ENCODE results near the gene CCNI2.

Gene CCNI2, protein sequence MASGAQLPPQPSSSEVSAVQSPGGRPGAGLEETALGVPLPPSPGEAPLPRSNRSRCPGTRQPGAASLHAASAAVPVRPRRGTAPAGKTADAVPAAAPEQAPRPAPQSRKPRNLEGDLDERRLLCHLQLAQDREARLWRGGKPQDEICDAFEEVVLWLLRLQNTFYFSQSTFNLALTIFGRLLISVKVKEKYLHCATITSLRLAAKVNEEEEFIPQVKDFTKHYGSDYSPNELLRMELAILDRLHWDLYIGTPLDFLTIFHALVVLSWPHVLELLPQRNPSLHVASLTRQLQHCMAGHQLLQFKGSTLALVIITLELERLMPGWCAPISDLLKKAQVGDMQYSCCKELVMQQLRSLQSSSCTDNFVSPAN

DNA sequence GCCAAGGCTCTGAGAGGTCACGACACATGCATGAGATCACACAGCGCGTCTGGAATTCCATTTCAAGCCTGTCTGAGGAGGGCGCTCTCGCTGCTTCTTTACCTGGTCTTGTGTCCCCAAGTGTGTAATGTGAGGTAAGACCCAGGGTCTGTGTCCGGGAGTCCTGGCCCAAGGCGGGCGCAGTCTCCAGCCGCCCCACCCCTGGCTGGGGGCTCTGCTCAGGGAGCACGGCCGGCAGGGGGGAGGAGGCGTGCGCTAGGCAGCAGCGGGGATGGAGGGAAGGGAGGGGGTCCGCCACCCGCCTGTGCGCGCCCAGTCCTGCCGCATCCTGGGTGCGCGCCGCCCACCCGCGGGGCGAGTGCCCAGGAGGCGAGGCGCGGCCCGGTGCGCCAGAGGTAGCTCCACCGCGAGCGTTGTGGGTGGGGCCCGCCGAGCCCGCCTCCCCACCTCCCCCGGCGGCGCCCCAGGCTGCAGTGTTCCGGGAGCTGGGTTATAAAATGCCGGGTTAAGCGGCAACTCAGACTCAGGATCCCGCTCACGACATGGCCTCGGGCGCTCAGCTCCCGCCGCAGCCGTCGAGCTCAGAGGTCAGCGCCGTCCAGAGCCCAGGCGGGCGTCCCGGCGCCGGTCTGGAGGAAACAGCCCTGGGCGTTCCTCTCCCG, at the start of gene CCNI2:
Gene CCNI2 (plus strand): TSS at position 473 of the 662 bp plus-strand sequence. CDS start 70 bp downstream, at position 543.
- peak; percentile 16 for DNase-seq (ENCODE audit: low read depth)

DNA sequence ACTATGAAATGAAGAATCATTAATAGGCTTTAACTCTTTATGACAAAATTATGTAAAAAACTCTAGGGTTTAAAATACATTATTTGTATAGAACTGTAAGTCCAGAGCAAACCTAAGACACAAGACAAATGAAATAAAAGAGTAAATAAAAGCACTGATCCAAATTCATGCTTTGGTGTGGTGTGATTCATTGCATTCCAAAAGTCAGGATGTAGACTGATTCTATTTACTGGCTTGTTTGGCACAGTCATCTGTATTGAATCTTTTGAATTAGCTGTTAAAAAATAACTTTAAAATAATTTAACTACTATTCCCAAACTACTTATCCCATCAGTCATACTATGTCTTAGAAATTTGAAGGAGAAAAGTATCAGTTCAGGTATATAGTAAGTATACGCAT, 42.4 kb upstream of the CCNI2 start:
- no peak for DNase-seq (ENCODE audit: low read depth)

DNA sequence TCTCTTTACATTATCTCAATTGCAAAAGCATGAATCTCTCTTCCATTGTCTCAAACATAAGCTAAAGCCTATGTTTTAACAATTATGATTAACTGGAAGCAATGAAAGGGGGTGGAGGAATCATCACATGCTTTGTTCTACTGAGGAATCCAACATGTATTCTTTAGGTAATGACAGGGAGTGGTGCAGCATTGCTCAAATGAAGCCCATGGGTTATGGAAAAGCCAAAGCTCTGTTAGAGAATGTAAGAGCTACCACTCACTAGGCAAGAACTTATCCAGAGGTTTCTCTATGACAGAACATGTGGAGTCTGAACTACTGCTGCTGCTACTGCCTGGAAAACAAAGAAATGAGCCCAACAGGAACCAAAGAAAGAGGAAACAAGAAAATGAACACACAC, 38.6 kb upstream of the CCNI2 start:
- DNase-seq (ENCODE audit: low read depth): no peak

DNA sequence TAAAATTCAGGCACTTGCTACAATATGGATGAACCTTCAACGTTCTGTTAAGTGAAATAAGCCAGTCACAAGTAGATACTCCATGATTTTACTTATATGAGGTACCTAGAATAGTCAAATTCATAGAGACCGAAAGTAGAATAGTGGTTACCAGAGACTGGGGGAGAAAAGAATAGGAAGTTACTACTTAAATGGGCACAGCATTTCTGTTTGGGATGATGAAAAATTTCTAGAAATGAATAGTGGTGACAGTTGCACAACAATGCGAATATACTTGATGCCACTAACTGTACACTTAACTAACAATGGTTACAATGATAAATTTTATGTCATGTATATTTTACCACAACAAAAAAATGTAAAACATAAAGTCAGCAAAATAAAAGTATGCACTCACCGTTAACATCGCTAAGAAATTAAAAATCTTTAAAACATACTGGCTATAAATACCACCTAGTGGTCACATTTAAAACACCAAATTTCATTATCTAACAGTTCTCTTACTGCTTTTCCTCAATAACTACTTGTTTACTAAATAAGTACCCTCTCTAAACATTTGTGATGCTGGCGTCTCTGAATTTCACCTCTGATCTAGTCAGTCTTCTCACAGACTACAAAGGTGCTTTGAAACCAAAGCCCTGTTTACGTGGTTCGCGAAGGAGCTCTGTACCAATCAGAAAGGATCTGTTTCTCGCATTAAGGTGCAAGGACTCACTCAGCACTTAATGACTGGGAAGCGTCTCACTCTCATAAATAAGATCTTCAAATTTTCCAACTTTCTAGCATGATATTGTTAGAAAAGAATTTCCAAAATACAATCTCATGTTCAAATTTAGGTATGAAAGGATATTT, 32.5 kb upstream of the CCNI2 start:
- no peak for DNase-seq (ENCODE audit: low read depth)

DNA sequence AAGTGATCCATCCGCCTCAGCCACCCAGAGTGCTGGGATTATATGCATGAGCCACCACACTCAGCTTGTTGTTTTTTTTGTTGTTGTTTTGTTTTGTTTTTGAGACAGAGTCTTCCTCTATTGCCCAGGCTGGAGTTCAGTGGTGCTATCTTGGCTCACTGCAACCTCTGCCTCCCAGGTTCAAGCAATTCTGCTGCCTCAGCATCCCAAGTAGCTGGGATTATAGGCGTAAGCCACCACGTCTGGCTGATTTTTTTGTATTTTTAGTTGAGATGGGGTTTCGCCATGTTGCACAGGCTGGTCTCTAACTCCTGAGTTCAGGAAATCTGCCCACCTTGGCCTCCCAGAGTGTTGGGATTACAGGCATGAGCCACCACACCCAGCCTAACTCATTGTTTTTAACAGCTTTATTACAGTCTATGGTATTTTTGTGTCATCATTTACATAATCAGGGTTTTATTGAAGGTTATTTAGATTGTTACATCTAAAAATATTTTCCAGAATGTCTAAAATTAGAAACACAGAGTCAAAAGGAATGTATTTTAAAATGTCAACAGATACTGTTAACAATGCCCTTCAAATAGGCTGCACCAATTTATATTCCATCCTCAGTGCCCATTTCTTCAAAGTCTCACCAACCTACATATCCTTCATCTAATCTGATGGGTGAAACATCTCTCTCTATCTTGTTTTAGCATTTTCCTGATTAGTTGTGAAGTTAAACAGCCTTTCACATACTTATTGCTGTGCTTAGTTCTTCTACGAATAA, 28.5 kb upstream of the CCNI2 start:
- DNase-seq (ENCODE audit: low read depth): no peak

DNA sequence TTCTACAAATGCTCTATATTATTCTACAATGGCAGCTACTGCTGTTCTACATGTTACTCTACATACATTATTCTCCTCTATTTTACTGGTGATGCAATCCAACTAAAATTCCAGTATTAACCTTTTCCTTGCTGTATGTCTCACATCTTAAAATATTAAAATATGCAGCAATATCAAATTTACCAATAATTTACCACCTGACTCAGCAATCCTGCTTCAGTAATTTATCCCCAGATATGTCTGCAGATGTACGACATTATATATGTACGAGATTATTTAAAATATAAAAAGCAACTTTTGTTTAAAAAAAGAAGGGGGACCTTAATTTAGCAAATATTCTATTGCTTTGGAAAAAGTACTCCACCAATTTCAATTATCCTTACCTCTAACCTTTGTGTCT, 21.5 kb upstream of the CCNI2 start:
- DNase-seq (ENCODE audit: low read depth): no peak

DNA sequence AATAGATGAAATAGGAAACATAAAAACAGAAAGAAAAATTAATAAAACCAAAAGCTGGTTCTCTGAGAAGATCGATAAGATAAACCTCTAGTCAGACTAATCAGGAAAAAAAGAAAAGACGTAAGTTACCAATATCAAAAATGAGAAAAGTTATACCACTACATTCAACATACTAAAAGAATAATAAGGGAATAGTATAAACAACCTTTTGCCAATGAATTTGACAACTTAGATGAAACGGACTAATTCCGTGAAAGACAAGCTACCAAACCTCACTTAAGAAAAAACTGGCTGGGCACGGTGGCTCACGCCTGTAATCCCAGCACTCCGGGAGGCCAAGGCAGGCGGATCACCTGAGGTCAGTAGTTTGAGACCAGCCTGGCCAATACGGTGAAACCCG, 17.3 kb upstream of the CCNI2 start:
- DNase-seq (ENCODE audit: low read depth): no peak

DNA sequence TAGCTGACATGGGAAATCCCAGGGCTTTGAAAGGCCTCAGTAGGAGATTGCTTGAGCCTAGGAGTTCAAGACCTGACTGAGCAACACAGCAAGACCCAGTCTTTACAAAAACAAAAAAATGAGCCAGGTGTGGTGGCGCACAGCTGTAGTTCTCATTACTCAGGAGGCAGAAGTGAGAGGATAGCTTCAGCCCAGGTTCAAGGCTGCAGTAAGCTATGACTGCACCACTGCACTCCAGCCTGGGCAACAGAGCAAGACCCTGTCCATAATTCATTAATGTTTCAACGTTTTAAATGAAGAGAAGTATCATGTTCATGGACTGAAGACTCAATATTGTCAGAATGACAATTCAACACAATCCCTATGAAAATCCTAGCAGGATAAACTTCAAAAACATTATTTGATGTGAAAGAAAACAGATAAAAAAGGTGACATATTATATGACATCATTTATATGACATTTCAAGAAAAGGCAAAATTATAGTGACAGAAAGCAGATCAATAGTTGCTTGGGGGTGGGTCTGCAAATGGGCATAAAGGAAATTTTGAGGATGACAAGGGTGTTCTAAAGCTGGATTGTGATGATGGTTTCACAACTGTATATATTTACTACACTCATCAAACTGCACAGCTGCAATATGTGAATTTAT, 13.6 kb upstream of the CCNI2 start:
- no peak for DNase-seq (ENCODE audit: low read depth)

DNA sequence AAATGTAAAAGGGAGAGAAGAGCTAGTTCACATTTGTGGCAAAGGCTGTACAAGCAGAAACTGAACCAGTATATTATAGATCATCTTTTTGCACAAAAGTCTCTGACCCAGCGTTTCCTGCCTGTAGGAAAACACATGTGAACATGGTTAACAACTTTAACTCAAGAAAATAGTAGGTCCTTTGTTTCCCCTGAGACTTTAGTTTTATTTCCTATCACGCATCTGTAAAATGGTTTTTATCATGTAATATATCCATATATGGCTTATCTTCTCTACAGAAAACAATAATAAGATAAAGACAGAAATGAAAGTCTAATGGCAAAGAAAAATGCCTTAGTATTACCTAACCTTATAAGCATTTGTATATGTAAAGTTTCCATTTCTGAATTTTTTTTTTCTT, 12.5 kb upstream of the CCNI2 start:
- DNase-seq (ENCODE audit: low read depth): no peak

DNA sequence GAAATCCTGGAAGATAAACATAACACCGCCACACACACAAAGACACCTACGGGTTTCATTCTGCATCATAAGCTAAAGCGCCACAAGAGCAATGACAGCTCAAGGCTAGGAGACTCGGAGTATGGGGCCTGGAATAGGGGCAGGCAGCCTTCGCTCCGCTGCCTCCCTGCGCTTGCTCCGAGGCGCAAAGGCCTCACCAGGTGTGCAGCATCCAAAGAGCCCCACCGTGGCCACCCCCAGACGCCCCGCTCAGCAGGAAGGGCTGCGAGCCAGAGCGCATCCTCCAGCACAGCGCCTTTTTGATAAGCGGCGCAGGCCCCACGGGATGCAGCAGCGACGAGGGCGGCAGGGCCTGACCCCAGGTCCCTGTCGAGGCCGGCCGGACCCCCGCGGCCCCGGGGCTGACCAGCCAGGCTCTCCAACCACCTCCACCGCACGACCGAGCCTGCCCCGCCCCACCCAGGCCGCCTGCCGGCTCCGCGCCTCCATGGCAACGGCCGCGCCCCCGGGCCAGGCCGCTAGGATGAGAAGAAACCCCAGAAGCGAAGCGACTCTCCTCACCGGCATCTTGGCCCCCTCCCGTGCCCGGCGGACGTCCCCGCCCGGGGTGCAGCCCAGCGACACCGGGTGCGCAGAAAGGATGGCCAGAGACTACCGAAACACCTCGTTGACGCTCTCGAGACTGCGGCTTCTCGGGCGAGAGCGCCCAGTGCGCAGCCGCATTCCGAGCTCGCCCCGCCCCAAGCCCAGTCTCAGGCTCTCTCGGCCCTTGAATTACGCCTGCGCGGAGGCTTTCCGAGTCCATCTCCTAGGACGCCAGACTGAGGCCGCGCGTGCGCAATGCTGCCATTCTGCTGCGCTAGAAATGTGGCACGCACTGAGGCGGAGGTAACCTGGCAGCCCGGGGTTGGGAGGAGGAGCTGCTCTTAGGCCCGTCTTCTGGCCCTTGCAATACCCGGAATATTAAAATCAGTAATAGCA, 10.1 kb upstream of the CCNI2 start, which contains the start of gene KIF3A:
Gene KIF3A (minus strand): TSS at position 694 of the 981 bp plus-strand sequence. CDS start 127 bp downstream, at position 567.
- peak; percentile 99 for DNase-seq (ENCODE audit: low read depth)

DNA sequence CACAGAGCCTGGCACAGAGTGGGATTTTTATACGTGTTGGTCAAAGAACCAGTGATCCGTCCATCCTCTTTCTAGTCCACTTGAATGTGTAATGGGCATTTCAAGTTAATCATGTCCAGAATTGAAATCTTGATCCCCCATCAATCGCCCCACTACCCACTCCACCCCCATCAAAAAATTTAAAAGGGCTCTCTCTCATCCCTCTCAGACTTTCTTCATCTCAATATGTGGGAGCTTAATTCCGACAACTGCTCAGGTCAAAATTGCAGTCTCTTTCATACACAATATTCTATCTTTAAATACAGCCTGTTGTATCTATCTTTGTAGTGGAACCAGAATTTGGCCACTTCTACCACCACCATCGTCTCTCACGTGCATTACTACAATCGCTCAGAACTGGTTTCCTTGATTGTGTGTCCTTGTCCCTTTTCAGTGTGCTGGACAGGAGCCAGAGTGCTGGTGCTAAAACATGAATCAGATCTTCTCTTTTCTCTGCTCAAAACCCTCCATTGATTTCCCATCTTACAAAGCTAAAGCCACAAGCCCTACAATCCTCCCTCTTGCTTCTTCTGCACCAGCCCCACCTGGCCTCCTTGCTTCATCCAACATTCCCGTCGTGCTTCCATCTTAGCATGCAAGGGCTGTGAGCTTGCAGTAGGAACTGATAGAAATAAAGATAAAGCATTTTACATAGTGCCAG, 9.1 kb upstream of the CCNI2 start:
- DNase-seq (ENCODE audit: low read depth): no peak

DNA sequence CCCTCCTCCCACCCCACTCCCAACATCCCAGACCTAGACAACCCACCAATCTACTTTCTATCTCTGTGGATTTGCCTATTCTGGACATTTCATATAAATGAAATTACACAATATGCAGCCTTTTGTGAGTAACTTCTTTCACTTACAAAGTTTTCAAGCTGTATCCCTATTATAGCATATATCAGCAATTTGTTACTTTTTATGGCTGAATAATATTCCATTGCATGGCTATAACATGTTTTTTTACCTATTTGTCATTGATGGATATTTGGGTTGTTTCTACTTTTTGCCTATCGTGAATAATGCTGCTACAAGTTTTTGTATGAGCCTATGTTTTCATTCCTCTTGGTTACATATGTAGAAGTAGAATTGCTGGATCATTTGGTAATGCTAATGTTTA, 8.0 kb upstream of the CCNI2 start:
- DNase-seq (ENCODE audit: low read depth): no peak

DNA sequence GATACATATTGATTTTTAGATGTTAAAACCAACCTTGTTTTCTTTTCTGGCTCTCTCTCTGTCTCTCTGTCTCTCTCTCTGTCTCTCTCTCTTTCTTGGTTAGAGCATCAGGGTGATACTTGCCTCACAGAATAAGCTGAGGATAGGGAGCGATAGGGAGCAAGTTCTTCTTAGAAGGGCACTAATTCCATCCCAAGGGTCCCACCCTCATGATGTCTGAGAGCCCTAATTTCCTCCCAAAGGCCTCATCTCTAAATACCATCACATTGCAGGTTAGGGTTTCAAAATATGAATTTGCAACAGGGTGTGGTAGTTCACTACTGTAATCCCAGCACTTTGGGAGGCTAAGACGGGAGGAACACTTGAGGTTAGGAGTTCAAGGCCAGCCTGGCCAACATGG, 5.1 kb upstream of the CCNI2 start:
- no peak for DNase-seq (ENCODE audit: low read depth)

DNA sequence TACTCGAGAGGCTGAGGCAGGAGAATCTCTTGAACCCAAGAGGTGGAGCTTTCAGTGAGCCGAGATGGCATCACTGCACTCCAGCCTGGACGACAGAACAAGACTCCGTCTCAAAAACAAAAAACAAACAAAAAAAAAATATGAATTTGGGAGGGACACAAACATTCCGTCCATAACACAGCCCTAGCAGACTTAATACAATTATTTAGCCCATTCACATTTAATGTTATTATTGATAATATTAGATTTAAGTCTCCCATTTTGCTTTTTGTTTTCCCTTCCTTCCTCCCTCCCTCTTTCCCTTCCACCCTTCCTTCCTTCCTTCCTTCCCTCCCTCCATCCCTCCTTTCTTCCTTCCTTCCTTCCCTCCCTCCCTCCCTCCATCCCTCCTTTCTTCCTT, 4.6 kb upstream of the CCNI2 start:
- DNase-seq (ENCODE audit: low read depth): no peak

DNA sequence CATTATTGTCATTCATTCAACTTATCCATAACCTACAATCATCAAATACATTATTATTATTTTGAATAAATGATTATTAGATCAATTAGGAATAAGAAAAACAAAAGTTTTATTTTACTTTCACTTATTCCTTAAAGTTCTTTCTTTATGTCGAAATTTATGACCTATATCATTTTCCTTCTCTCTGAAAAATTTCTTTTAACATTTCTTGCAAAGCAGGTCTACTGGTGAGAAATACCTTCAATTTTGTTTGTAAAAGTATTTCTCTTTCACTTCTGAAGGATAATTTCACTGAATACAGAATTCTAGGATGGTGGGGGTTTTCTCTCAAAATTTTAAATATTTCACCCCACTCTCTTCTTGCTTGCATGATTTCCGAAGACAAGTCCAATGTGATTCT, 2.6 kb upstream of the CCNI2 start:
- no peak for DNase-seq (ENCODE audit: low read depth)

DNA sequence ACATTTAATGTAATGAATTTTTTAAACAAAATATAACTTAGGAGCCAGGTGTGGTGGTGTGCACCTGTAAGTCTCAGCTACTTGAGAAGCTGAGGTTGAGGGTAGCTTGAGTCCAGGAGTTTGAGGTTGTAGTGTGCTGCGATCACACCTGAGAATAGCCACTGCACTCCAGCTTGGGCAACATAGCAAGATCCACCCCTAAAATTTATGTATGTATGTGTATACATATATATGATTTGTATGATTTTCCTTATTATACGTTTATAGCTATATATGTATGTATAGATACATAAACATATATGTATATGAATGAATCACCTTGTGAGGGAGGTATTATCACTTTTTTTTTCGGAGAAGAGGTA, 653 bp upstream of the CCNI2 start:
- DNase-seq (ENCODE audit: low read depth): no peak

DNA sequence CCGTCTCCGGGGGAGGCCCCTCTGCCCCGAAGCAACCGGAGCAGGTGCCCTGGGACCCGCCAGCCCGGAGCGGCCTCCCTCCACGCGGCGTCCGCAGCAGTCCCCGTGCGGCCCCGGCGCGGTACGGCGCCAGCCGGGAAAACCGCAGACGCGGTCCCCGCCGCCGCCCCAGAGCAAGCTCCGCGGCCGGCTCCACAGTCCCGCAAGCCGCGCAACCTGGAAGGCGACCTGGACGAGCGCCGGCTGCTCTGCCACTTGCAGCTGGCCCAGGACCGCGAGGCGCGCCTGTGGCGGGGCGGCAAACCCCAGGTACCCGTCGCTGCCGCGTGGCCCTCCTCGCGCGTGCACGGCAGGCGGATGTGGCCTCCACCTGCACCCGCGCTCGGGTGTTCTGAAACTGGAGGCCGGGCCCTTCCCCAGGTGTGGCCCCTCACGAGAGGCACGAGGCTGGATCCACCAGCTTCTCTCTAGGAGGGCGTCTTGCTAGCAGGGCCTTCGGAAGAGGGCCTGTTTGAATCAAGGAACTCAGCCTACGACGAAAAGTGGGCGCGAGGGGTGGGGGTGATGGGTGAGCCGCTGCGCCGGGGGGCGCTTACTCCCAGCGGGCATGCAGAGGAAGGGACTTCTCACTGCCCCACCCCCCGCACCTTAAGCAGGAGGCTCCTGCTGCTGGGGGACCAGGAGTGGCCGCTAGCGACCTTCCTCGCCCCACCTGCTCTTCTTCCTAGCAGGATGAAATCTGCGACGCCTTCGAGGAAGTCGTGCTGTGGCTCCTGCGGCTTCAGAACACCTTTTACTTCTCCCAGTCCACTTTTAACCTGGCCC, 602 bp downstream of the CCNI2 start:
- DNase-seq (ENCODE audit: low read depth): no peak

DNA sequence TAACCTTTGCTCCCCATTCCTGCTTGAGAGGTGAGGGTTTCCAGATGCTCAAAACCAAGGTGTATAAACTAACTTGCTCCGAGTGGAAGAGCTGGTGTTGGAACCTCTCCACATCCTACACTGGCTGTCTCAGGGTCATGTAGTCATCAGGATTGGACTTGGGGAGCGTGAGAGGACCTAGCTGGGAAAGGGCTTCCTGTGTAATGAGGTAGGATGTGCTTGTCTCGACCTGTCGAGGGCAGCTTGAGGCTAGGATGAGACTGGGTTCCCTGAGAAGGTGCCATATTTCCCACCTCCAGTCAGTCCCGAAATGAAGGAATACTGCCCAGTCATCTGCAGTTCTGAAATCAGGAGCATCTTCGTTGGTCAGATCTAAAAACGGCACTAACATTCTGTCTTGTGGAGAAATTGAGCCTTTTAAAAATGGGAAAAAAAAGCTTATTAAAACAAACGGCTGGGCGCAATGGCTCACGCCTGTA, 1.3 kb downstream of the CCNI2 start:
- no peak for DNase-seq (ENCODE audit: low read depth)

DNA sequence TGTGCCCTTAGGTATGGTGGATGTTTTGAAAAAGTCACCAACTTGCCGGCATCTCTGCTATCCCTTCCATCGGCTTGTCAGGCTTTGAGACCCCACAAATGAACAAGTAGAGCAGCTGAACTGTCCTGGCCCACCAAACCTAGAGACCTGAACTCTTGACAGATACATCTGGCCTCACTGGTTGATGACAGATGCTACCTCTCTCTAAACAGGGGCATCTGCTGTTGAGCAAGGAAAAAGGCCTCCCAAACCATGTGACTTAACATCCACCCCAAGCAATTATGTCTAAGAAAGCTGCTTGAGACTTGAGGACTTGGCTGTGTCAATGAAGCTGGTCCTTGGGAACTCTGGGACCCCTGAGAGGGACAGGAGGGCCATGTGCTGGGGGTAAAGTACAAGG, 2.3 kb downstream of the CCNI2 start:
- DNase-seq (ENCODE audit: low read depth): no peak
